Measurements from ENCODE around the gene ZNF385D. TPM values are rescaled to one million over a fixed set of nuclear protein-coding genes. Genes with fewer than 3 reads are reported as not detected.

The ZNF385D gene
- total RNA-seq, 4 donors from 2014 or later, result 0.49 to 2.2 (median 1.5) TPM

DNA sequence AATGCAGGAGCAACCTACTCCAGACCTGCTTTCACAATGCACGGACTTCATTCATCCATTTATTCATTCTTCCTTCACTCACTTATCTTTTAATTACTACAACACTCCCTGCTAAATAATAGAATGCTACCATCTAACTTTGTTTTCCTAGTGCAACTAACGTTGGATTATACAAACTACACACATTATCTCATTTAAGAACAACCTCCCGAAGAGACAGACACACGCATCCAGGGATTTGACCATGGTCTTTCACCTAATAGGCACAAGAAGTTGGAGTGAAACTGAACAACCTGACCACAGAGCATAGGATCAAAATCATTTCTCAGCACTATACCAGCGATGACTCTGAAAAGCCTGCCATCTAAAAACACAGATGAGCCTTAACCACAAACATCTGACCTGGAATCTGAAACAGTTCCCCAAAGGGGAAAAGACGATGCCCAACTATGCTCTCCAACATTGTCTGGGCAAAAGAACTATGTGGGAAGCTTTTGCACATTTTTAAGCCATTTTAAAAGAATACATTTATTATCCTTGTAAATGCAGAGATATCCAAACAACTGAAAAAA, 21.0 kb downstream of the ZNF385D start:
- Histone ChIP-seq H3K4me3 (replicated peaks in 1 of 3) (no peak overlapping the region), H3K9me3 (no peaks in the 10 kb centered on the region), H3K27ac (no peak overlapping the region), H3K4me1 (no peaks in the 10 kb centered on the region), H3K36me3 (no peaks in the 10 kb centered on the region), H3K27me3 (no peaks in the 10 kb centered on the region)
- DNase-seq, result no peak
- no peak for TF ChIP-seq POLR2A (IDR thresholded peaks at IDR 0.05)
- TF ChIP-seq, protein P1, sequence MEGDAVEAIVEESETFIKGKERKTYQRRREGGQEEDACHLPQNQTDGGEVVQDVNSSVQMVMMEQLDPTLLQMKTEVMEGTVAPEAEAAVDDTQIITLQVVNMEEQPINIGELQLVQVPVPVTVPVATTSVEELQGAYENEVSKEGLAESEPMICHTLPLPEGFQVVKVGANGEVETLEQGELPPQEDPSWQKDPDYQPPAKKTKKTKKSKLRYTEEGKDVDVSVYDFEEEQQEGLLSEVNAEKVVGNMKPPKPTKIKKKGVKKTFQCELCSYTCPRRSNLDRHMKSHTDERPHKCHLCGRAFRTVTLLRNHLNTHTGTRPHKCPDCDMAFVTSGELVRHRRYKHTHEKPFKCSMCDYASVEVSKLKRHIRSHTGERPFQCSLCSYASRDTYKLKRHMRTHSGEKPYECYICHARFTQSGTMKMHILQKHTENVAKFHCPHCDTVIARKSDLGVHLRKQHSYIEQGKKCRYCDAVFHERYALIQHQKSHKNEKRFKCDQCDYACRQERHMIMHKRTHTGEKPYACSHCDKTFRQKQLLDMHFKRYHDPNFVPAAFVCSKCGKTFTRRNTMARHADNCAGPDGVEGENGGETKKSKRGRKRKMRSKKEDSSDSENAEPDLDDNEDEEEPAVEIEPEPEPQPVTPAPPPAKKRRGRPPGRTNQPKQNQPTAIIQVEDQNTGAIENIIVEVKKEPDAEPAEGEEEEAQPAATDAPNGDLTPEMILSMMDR (IDR thresholded peaks at IDR 0.05), result no peak
- intact Hi-C loops (cut with DNase I), result no loop called here
- WGBS, 2 donors, result 60 to 70% methylated on average over 6 of the region's 6 CpGs

DNA sequence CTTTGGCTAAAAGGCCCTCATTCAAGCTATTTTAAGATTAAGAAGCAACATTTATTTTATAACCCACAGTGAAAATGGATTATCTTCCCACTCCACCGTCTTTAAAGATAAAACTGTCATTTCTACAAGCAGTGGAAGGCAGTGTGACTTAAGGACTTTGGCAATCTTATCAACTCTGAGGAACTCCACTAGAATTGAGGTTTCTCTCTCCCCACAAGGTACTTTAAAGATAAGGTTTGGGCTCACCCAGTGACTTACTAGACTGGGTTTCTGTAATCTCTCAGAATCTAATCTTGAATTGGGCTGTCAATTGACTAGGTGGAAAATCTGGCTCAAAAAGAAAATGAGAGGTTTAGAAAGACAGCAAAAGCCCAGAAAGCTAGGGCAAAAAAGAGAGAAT, 21.7 kb downstream of the ZNF385D start:
- no peak for TF ChIP-seq POLR2A (IDR thresholded peaks at IDR 0.05)
- TF ChIP-seq, protein P1 (IDR thresholded peaks at IDR 0.05), result no peak
- no peaks in the 10 kb centered on the region for H3K4me1 ChIP-seq
- no peaks in the 10 kb centered on the region for H3K9me3 ChIP-seq
- intact Hi-C loops (cut with DNase I), result no loop called here
- H3K36me3 ChIP-seq, result no peaks in the 10 kb centered on the region
- 32 to 57% methylated on average over 1 of the region's 1 CpG for WGBS, 2 donors
- no peaks in the 10 kb centered on the region for H3K27me3 ChIP-seq
- no peak for DNase-seq
- H3K4me3 ChIP-seq (replicated peaks in 1 of 3), result no peak overlapping the region
- no peak overlapping the region for H3K27ac ChIP-seq

DNA sequence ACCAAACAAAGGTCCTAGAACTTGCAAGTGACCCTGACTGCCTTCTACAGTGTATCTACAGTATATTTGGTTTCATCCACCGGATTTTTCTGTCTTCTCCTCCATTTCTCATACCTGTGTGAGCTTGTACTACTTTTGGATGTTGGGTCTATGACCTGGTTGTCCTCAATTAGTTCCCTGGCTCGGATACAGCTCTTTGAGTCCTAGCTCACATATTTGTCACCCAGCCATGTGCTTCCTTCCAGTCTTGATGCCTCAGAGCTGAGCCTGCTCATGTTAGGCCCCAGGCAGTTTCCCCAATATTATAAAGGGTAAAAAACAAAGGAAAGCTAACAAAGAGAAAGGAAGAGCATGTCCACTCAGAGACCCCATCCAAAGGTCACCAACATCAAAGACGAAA, 28.2 kb downstream of the ZNF385D start:
- no peak for DNase-seq
- intact Hi-C loops (cut with DNase I), result no loop called here
- H3K27ac ChIP-seq, result no peak overlapping the region

DNA sequence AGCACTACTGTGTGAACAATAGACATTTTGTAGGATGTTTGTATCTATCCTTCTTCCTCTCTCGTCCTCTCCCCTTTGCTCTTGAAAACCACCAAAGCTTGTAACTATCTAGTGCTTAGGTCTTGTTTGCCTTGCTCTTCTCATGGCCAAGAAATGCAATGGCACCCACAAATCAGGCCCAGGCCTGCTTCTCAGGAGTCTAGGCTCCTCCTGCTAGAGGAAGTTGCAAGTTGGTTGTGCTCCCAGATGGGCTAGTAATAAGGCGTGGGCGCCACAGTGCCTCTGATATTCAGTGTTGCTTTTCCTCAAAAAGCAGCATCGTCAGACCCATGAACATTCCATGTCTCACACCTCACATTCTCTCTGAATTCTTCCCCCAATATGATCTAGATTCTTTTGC, 28.7 kb downstream of the ZNF385D start:
- TF ChIP-seq POLR2A (IDR thresholded peaks at IDR 0.05), result no peak
- TF ChIP-seq, protein P1 (IDR thresholded peaks at IDR 0.05), result no peak
- DNase-seq, result no peak
- Histone ChIP-seq H3K27ac (no peak overlapping the region), H3K4me1 (no peaks in the 10 kb centered on the region), H3K4me3 (replicated peaks in 1 of 3) (no peak overlapping the region), H3K27me3 (no peaks in the 10 kb centered on the region), H3K9me3 (no peaks in the 10 kb centered on the region), H3K36me3 (no peaks in the 10 kb centered on the region)
- 95 to 98% methylated on average over 4 of the region's 4 CpGs for WGBS, 2 donors
- intact Hi-C loops (cut with DNase I), result no loop called here

More for the DNA sequence above, 28.2 kb downstream of the ZNF385D start:
- H3K4me1 ChIP-seq, result no peaks in the 10 kb centered on the region
- H3K9me3 ChIP-seq, result no peaks in the 10 kb centered on the region
- no peaks in the 10 kb centered on the region for H3K27me3 ChIP-seq
- TF ChIP-seq, protein P1 (IDR thresholded peaks at IDR 0.05), result no peak
- no peak for TF ChIP-seq POLR2A (IDR thresholded peaks at IDR 0.05)
- no peaks in the 10 kb centered on the region for H3K36me3 ChIP-seq
- H3K4me3 ChIP-seq (replicated peaks in 1 of 3), result no peak overlapping the region
- 84% methylated on average over 3 of the region's 3 CpGs for WGBS, 2 donors

DNA sequence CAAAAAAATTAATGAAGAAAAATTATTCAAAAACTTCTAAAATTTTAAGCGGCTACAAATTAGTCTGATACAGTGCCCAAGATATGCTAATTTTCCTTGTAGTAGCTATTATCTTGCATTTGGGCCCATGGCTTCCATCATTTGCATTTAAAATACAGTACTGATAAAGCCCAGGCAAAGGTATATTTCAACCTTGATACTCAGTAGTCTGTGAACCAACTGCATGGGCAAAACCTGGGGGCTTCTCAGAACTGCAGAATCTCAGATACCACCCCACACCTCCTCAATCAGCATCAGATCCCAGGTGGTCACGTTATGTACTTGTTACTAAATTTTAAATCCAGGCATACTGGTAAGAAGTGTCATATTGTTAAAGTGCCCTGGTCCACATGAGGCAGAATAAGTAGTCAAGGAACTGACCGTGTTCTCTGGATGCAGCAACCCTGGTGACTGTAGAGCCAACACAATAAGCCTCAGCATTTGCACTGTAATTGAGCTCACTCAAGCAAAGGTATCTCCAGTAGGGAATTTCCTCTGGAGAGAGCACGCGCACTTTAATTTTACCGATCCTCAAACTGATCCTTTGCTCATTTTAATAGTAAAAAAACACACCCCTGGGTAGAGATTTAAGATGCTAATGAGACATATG, 31.9 kb downstream of the ZNF385D start:
- Histone ChIP-seq H3K4me1 (no peaks in the 10 kb centered on the region), H3K4me3 (replicated peaks in 1 of 3) (no peak overlapping the region), H3K27ac (no peak overlapping the region), H3K36me3 (no peaks in the 10 kb centered on the region), H3K9me3 (no peaks in the 10 kb centered on the region), H3K27me3 (no peaks in the 10 kb centered on the region)
- DNase-seq, result no peak
- intact Hi-C loops (cut with DNase I), result no loop called here
- 89 to 91% methylated on average over 6 of the region's 6 CpGs for WGBS, 2 donors
- no peak for TF ChIP-seq POLR2A (IDR thresholded peaks at IDR 0.05)
- TF ChIP-seq, protein P1 (IDR thresholded peaks at IDR 0.05), result no peak

All from thyroid gland (tissue), 4 donors.